Smooth muscle cell (in vitro differentiated cells): Measurements from ENCODE around the gene ZNF700. TPM values are rescaled to one million over a fixed set of nuclear protein-coding genes. Genes with fewer than 3 reads are reported as not detected.
"Not testable (repeated sequence)": the region's sequence is repeated elsewhere in the genome, so short reads cannot be mapped to it uniquely, and the experiment has no call there.

Experiments used
- DNase-seq: peaks from one replicate; lab custom pipeline; 2025; ENCODE audit not compliant: unreplicated experiment; lab: John Stamatoyannopoulos, UW
- H2AFZ ChIP-seq: fragments of 200-600 bp; sonication (generic); 2 replicates; pipeline ENCODE4 v1.6.0; 2016; ENCODE audit warnings: antibody characterized with exemption, low read depth, mild to moderate bottlenecking
- H3F3A ChIP-seq: fragments of 200-600 bp; sonication (generic); 2 replicates; pipeline ENCODE4 v1.6.0; 2017; ENCODE audit warnings: antibody characterized with exemption, low read depth
- H3K27ac ChIP-seq: fragments of 200-600 bp; sonication (generic); 2 replicates; pipeline ENCODE4 v1.5.1; 2016; ENCODE audit warnings: low read depth, mild to moderate bottlenecking
- H3K27me3 ChIP-seq: fragments of 200-600 bp; sonication (generic); 2 replicates; pipeline ENCODE4 v1.6.1; 2016; ENCODE audit warnings: low read depth, mild to moderate bottlenecking
- H3K36me3 ChIP-seq: fragments of 200-600 bp; sonication (generic); 2 replicates; pipeline ENCODE4 v1.5.1; 2016; ENCODE audit warnings: low read depth
- H3K4me1 ChIP-seq: fragments of 200-600 bp; sonication (generic); 2 replicates; pipeline ENCODE4 v1.5.1; 2016; ENCODE audit warnings: low read depth
- H3K4me2 ChIP-seq: fragments of 200-600 bp; sonication (generic); 2 replicates; pipeline ENCODE4 v1.6.0; 2016; ENCODE audit warnings: mild to moderate bottlenecking
- H3K4me3 ChIP-seq: fragments of 200-600 bp; sonication (generic); 2 replicates; pipeline ENCODE4 v1.5.1; 2016; ENCODE audit warnings: mild to moderate bottlenecking
- H3K79me2 ChIP-seq: fragments of 200-600 bp; sonication (generic); 2 replicates; pipeline ENCODE4 v1.6.0; 2016; ENCODE audit warnings: low read depth, mild to moderate bottlenecking
- H3K9ac ChIP-seq: fragments of 200-600 bp; sonication (generic); 2 replicates; pipeline ENCODE4 v1.6.0; 2016; ENCODE audit warnings: low read depth
- H3K9me3 ChIP-seq: fragments of 200-600 bp; sonication (generic); replicated peaks from 2 replicates; pipeline ENCODE4 v1.5.1; 2016; ENCODE audit warnings: low read depth
- H4K20me1 ChIP-seq: fragments of 200-600 bp; sonication (generic); 2 replicates; pipeline ENCODE4 v1.6.0; 2016; ENCODE audit warnings: low read depth
- CTCF ChIP-seq: fragments of 200-600 bp; sonication (generic); IDR thresholded peaks from 2 replicates; pipeline ENCODE4 v1.5.1; 2017; ENCODE audit warnings: borderline replicate concordance, mild to moderate bottlenecking, antibody characterized with exemption; ENCODE audit not compliant: insufficient read depth, poor library complexity, severe bottlenecking
- WGBS: methylation state at CpG from one replicate; pipeline ENCODE4 v1.1.7; 2016; ENCODE audit warnings: low lambda C conversion rate; 5-methylcytosine and 5-hydroxymethylcytosine counted together
- polyA plus RNA-seq: library from polyadenylated mRNA; unstranded; fragments of >200 nt; fragmentation: Nextera tagmentation; extraction: Ambion mirVana; gene quantifications from 2 replicates; pipeline ENCODE4 v1.2.1, GENCODE V29; 2016
- total RNA-seq: library from RNA; depleted of rRNA; stranded (reverse); fragments of >200 nt; gene quantifications from 2 replicates; pipeline ENCODE4 v1.2.3, GENCODE V29; 2014

ZNF700 gene
- total and polyA plus RNA-seq, 2 experiments from 2014 or later, result 1.2 to 8.3 TPM

GRCh38 chr19:11931513-11931912 lies 6.6 kb downstream of the ZNF700 start:
- no peaks in the 10 kb centered on the region for H3K36me3 ChIP-seq
- H3K4me2 ChIP-seq, result no peak overlapping the region
- no peak overlapping the region for H3K4me3 ChIP-seq
- DNase-seq, result no peak
- no peak overlapping the region for H2AFZ ChIP-seq
- H4K20me1 ChIP-seq, result no peaks in the 10 kb centered on the region
- no peak for TF ChIP-seq CTCF
- H3K4me1 ChIP-seq, result no peaks in the 10 kb centered on the region
- H3K9ac ChIP-seq, result no peak overlapping the region
- no peaks in the 10 kb centered on the region for H3K27me3 ChIP-seq
- H3K79me2 ChIP-seq, result peaks cover 56% of the 10 kb centered on the region
- no peaks in the 10 kb centered on the region for H3F3A ChIP-seq
- WGBS, result 96% methylated on average over 3 of the region's 3 CpGs
- peaks cover 12% of the 10 kb centered on the region for H3K9me3 ChIP-seq
- no peak overlapping the region for H3K27ac ChIP-seq

GRCh38 chr19:11935829-11936228 lies 10.9 kb downstream of the ZNF700 start:
- not testable (repeated sequence) for H3K36me3 ChIP-seq, DNase-seq, H3K4me3 ChIP-seq, H3K4me1 ChIP-seq, H4K20me1 ChIP-seq, H2AFZ ChIP-seq, H3K27me3 ChIP-seq, H3K27ac ChIP-seq, H3F3A ChIP-seq, H3K9ac ChIP-seq, H3K4me2 ChIP-seq
- Histone ChIP-seq H3K79me2 (peaks cover 50% of the 10 kb centered on the region), H3K9me3 (peaks cover 32% of the 10 kb centered on the region)
- WGBS, result 97% methylated on average over 3 of the region's 3 CpGs

GRCh38 chr19:11938383-11938782 lies 13.5 kb downstream of the ZNF700 start:
- Histone ChIP-seq H3K79me2 (peaks cover 50% of the 10 kb centered on the region), H3K9me3 (peaks cover 43% of the 10 kb centered on the region)
- not testable (repeated sequence) for DNase-seq, H3K9ac ChIP-seq, H3K36me3 ChIP-seq, H3K4me3 ChIP-seq, H3K27me3 ChIP-seq, H3F3A ChIP-seq, H3K4me2 ChIP-seq, H3K4me1 ChIP-seq, H4K20me1 ChIP-seq, H2AFZ ChIP-seq, H3K27ac ChIP-seq
- 96% methylated on average over 3 of the region's 3 CpGs for WGBS

- not testable (repeated sequence) for H3K27ac ChIP-seq, H3F3A ChIP-seq, H3K9ac ChIP-seq, H3K36me3 ChIP-seq, H2AFZ ChIP-seq, H3K4me1 ChIP-seq, DNase-seq, H4K20me1 ChIP-seq, H3K4me2 ChIP-seq, H3K27me3 ChIP-seq, H3K4me3 ChIP-seq
- Histone ChIP-seq H3K9me3 (peaks cover 56% of the 10 kb centered on the region), H3K79me2 (peaks cover 36% of the 10 kb centered on the region)
- WGBS, result 98% methylated on average over 29 of the region's 29 CpGs
These were observed 16.5 kb downstream of the ZNF700 start for GRCh38 chr19:11941361-11941887.

- no peak overlapping the region for H3K27ac ChIP-seq
- no peak for TF ChIP-seq CTCF
- H3F3A ChIP-seq, result no peaks in the 10 kb centered on the region
- H3K9ac ChIP-seq, result no peak overlapping the region
- H3K27me3 ChIP-seq, result no peaks in the 10 kb centered on the region
- no peak overlapping the region for H3K4me2 ChIP-seq
- H3K4me3 ChIP-seq, result no peak overlapping the region
- 96% methylated on average over 10 of the region's 10 CpGs for WGBS
- DNase-seq, result no peak
- peaks cover 14% of the 10 kb centered on the region for H3K36me3 ChIP-seq
- H3K79me2 ChIP-seq, result peaks cover 30% of the 10 kb centered on the region
- no peaks in the 10 kb centered on the region for H3K4me1 ChIP-seq
- peaks cover 65% of the 10 kb centered on the region for H3K9me3 ChIP-seq
- no peak overlapping the region for H2AFZ ChIP-seq
- H4K20me1 ChIP-seq, result no peaks in the 10 kb centered on the region
These were observed 17.3 kb downstream of the ZNF700 start for GRCh38 chr19:11942008-11942842.
